ENCODE measurements around the gene APOC4. TPM values are rescaled to one million over a fixed set of nuclear protein-coding genes. Genes with fewer than 3 reads are reported as not detected.

APOC4 gene
- total RNA-seq, 1 donor from 2014 or later, result 0.68 TPM

GRCh38 chr19:44954278-44954648, 12.2 kb downstream of the APOC4 start:
- no peak for TF ChIP-seq CTCF (IDR thresholded peaks at IDR 0.05)
- Histone ChIP-seq H3K27me3 (ENCODE audit: low read depth) (no peaks in the 10 kb centered on the region), H3K4me3 (peak overlapping the region; percentile 85), H3K36me3 (peaks cover 16% of the 10 kb centered on the region), H3K9me3 (no peaks in the 10 kb centered on the region), H3K27ac (peak overlapping the region; percentile 90), H3K4me1 (peaks cover 42% of the 10 kb centered on the region)
- intact Hi-C loops (cut with DNase I), result no loop called here
- DNase-seq (no peak), ATAC-seq (no peak)

GRCh38 chr19:44954649-44955504, 12.8 kb downstream of the APOC4 start, which contains the start of gene CLPTM1:
TSS of gene CLPTM1 (plus strand) at chr19:44955380. CDS start at chr19:44955396, 16 bp downstream.
- peak within 1 kb of the TSS; percentile 85 for H3K4me3 ChIP-seq
- peaks cover 42% of the 10 kb centered on the region for H3K4me1 ChIP-seq
- H3K9me3 ChIP-seq, result no peaks in the 10 kb centered on the region
- H3K36me3 ChIP-seq, result peaks cover 10% of the 10 kb centered on the region
- DNase-seq (peak; percentile 98), ATAC-seq (peak; percentile 98)
- H3K27me3 ChIP-seq (ENCODE audit: low read depth), result no peaks in the 10 kb centered on the region
- no peak for TF ChIP-seq CTCF (IDR thresholded peaks at IDR 0.05)
- intact Hi-C loops (cut with DNase I), result no loop called here
- H3K27ac ChIP-seq, result peak within 1 kb of the TSS; percentile 90

GRCh38 chr19:44955505-44956439, 13.7 kb downstream of the APOC4 start:
- TF ChIP-seq CTCF (IDR thresholded peaks at IDR 0.05), result no peak
- ATAC-seq (peak in 1 of 2 donors; percentile 48), DNase-seq (no peak)
- Histone ChIP-seq H3K27me3 (ENCODE audit: low read depth) (no peaks in the 10 kb centered on the region), H3K9me3 (no peaks in the 10 kb centered on the region), H3K36me3 (peaks cover 7% of the 10 kb centered on the region), H3K4me1 (peaks cover 42% of the 10 kb centered on the region), H3K4me3 (peak overlapping the region; percentile 85), H3K27ac (peak overlapping the region; percentile 90)
- intact Hi-C loops (cut with DNase I), result no loop called here

GRCh38 chr19:44957526-44957925, 15.5 kb downstream of the APOC4 start:
- H3K4me1 ChIP-seq, result peaks cover 33% of the 10 kb centered on the region
- H3K9me3 ChIP-seq, result no peaks in the 10 kb centered on the region
- H3K27me3 ChIP-seq (ENCODE audit: low read depth), result no peaks in the 10 kb centered on the region
- TF ChIP-seq CTCF (IDR thresholded peaks at IDR 0.05), result no peak
- no peak overlapping the region for H3K4me3 ChIP-seq
- no peak overlapping the region for H3K27ac ChIP-seq
- H3K36me3 ChIP-seq, result peaks cover 24% of the 10 kb centered on the region
- intact Hi-C loops (cut with DNase I), result no loop called here
- ATAC-seq, result no peak
- no peak for DNase-seq

- H3K36me3 ChIP-seq, result peaks cover 28% of the 10 kb centered on the region
- H3K9me3 ChIP-seq, result no peaks in the 10 kb centered on the region
- DNase-seq (no peak), ATAC-seq (no peak)
- H3K27ac ChIP-seq, result no peak overlapping the region
- intact Hi-C loops (cut with DNase I), result no loop called here
- H3K4me3 ChIP-seq, result no peak overlapping the region
- TF ChIP-seq CTCF (IDR thresholded peaks at IDR 0.05), result no peak
- peaks cover 33% of the 10 kb centered on the region for H3K4me1 ChIP-seq
- no peaks in the 10 kb centered on the region for H3K27me3 ChIP-seq (ENCODE audit: low read depth)
These were observed 16.1 kb downstream of the APOC4 start for GRCh38 chr19:44958090-44958489.
